GM12864 (cell line): ENCODE results near the gene PRPF38B.
"Not testable (repeated sequence)": the region's sequence is repeated elsewhere in the genome, so short reads cannot be mapped to it uniquely, and the experiment has no call there.

ENCODE experiments used
- DNase-seq: peaks from one replicate; pipeline ENCODE4 v3.0.0-alpha.2; 2011; ENCODE audit warnings: low read depth
- H3K4me3 ChIP-seq: 2 replicates; pipeline ENCODE4 v1.5.1; 2011; ENCODE audit warnings: mild to moderate bottlenecking, low read depth, low read length, control low read depth
- TF ChIP-seq, protein P1 (sequence below): IDR thresholded peaks from 2 replicates; pipeline ENCODE4 v1.5.1; 2011; ENCODE audit warnings: low read depth, mild to moderate bottlenecking, moderate library complexity, low read length, control low read depth, inconsistent platforms; ENCODE audit errors: missing control alignments

PRPF38B gene

DNA sequence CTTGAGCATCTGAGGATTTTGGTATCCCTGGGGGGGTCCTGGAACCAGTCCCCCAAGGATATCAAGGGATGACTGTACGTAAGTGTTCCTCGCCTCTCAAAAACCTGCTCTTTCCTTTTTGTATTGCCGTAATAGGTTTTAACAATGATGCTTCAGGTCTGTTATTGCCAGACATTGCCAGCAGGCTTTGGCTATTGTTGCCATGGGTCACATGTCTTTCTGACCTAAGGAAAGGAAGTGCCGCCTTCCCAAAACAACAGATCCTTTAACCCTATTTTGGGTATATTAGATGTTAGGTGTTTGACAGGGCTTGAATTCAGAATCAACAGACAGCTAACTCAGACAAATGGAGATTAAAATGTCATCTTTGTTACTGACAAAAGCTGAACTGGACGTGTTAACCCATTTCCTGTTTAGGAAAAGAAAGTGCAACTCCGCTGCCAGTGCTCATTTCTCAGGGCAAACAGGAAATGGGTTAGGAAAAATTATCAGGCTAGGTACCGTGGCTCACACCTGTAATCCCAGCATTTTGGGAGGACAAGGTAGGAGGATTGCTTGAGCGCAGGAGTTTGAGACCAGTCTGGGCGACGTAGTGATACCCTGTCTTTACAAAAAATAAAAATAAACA is 12.4 kb upstream of the PRPF38B start:
- DNase-seq: no peak
- TF ChIP-seq, protein P1, sequence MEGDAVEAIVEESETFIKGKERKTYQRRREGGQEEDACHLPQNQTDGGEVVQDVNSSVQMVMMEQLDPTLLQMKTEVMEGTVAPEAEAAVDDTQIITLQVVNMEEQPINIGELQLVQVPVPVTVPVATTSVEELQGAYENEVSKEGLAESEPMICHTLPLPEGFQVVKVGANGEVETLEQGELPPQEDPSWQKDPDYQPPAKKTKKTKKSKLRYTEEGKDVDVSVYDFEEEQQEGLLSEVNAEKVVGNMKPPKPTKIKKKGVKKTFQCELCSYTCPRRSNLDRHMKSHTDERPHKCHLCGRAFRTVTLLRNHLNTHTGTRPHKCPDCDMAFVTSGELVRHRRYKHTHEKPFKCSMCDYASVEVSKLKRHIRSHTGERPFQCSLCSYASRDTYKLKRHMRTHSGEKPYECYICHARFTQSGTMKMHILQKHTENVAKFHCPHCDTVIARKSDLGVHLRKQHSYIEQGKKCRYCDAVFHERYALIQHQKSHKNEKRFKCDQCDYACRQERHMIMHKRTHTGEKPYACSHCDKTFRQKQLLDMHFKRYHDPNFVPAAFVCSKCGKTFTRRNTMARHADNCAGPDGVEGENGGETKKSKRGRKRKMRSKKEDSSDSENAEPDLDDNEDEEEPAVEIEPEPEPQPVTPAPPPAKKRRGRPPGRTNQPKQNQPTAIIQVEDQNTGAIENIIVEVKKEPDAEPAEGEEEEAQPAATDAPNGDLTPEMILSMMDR: no peak
- H3K4me3 ChIP-seq: no peak overlapping the region

GRCh38 chr1:108681701-108682100 is 10.4 kb upstream of the PRPF38B start:
- not testable (repeated sequence) for DNase-seq, H3K4me3 ChIP-seq

DNA sequence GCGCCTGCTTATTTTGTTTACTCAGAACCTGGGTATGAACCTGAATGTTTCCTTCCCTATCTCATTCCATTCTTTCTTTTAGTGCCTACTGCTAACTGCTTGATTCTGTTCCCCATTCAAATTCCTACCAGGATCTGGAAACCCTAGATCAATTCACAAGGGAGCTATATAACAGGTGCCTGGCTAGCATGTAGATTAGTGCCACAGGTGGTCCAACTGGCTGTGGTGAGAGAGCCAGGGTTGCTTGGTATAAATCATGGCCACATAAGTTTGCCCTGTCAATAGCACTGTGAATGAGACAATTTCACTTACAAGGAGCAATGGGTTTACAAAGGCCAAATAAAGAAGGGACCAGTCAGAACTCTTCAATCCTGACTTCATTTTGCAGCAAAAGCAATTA is 6.6 kb upstream of the PRPF38B start:
- no peak for DNase-seq
- no peak overlapping the region for H3K4me3 ChIP-seq
- TF ChIP-seq, protein P1: no peak

GRCh38 chr1:108686614-108687313 is 5.3 kb upstream of the PRPF38B start:
- no peak for DNase-seq
- TF ChIP-seq, protein P1: no peak

GRCh38 chr1:108691128-108691941 is 775 bp upstream of the PRPF38B start:
- no peak for DNase-seq

More at GRCh38 chr1:108686614-108687313, 5.3 kb upstream of the PRPF38B start:
- no peak overlapping the region for H3K4me3 ChIP-seq

GRCh38 chr1:108692724-108693655 is 880 bp downstream of the PRPF38B start:
- TF ChIP-seq, protein P1: peak; percentile 22
- H3K4me3 ChIP-seq: peak overlapping the region; percentile 84
- peak; percentile 54 for DNase-seq

More at GRCh38 chr1:108691128-108691941, 775 bp upstream of the PRPF38B start:
- peak overlapping the region; percentile 84 for H3K4me3 ChIP-seq
- TF ChIP-seq, protein P1: no peak
